ENCODE measurements around the gene DNASE2. TPM values are rescaled to one million over a fixed set of nuclear protein-coding genes. Genes with fewer than 3 reads are reported as not detected.
A peak's percentile ranks its signal among the peaks of the same experiment; 100 is the strongest.

The DNASE2 gene
- total RNA-seq = 26.5 and 27.2 TPM in 2 replicates

GRCh38 chr19:12881172-12881808 lies at the start of gene DNASE2:
Gene DNASE2, minus strand, starts transcription at chr19:12881449. Its CDS starts 74 bp downstream, at chr19:12881375.
- ChIA-PET CTCF (interaction anchor here (1.3 to 1.7 kb wide), 2 partner anchors 33 to 83 kb away, joined by 3 to 6 read pairs; no protein-coding TSS in a partner anchor), POLR2A (interaction anchor here (0.5 to 3.6 kb wide), 20 partner anchors 8 to 367 kb away, joined by 3 to 58 read pairs (median 5); partner anchors contain the start of genes CALR, FARSA, GADD45GIP1 and GCDH)
- Mint-ChIP-seq H3K36me3 (ENCODE audit: low read depth) (peaks cover 18% of the 10 kb centered on the region), H3K27ac (peak within 1 kb of the TSS; percentile 94), H3K4me1 (peaks cover 34% of the 10 kb centered on the region), H3K4me3 (peak within 1 kb of the TSS; percentile 92), H3K27me3 (no peaks in the 10 kb centered on the region), H3K9me3 (peaks cover 2% of the 10 kb centered on the region)
- ATAC-seq (ENCODE audit: low read depth) = peak; percentile 84
- TF ChIP-seq CTCF (IDR thresholded peaks at IDR 0.05) = no peak
- DNase-seq = peak; percentile 85
- intact Hi-C loops (cut with micrococcal nuclease) = loop anchor here (1.0 to 2.0 kb wide), 4 partner anchors 9 to 52 kb away; partner anchors contain the start of genes FARSA and SYCE2

GRCh38 chr19:12930002-12930645 lies 48.9 kb upstream of the DNASE2 start:
- Mint-ChIP-seq H3K27me3 (no peaks in the 10 kb centered on the region), H3K4me1 (peaks cover 24% of the 10 kb centered on the region), H3K4me3 (no peak overlapping the region), H3K27ac (no peak overlapping the region), H3K36me3 (ENCODE audit: low read depth) (peaks cover 53% of the 10 kb centered on the region), H3K9me3 (no peaks in the 10 kb centered on the region)
- ChIA-PET POLR2A (interaction anchor here (2.4 kb wide), 1 partner anchor 11 kb away, joined by 10 read pairs; the partner anchor contains the start of gene SYCE2), CTCF (interaction anchor here (1.2 kb wide), 1 partner anchor 35 kb away, joined by 5 read pairs; no protein-coding TSS in a partner anchor)
- no peak for TF ChIP-seq CTCF (IDR thresholded peaks at IDR 0.05)
- DNase-seq (no peak), ATAC-seq (ENCODE audit: low read depth) (no peak)
- intact Hi-C loops (cut with micrococcal nuclease) = no loop called here

GRCh38 chr19:12924621-12925310 lies 43.5 kb upstream of the DNASE2 start:
- Mint-ChIP-seq H3K27ac (no peak overlapping the region), H3K27me3 (no peaks in the 10 kb centered on the region), H3K36me3 (ENCODE audit: low read depth) (peaks cover 62% of the 10 kb centered on the region), H3K9me3 (no peaks in the 10 kb centered on the region), H3K4me3 (no peak overlapping the region), H3K4me1 (peaks cover 2% of the 10 kb centered on the region)
- POLR2A ChIA-PET = interaction anchor here (0.7 to 1.1 kb wide), 2 partner anchors 13 to 14 kb away, joined by 3 read pairs; no protein-coding TSS in a partner anchor
- CTCF ChIA-PET = no interaction called here
- ATAC-seq (ENCODE audit: low read depth) (no peak), DNase-seq (no peak)
- intact Hi-C loops (cut with micrococcal nuclease) = no loop called here
- TF ChIP-seq CTCF (IDR thresholded peaks at IDR 0.05) = no peak

GRCh38 chr19:12922959-12923358 lies 41.7 kb upstream of the DNASE2 start:
- Mint-ChIP-seq H3K27ac (no peak overlapping the region), H3K9me3 (no peaks in the 10 kb centered on the region), H3K4me1 (peaks cover 11% of the 10 kb centered on the region), H3K36me3 (ENCODE audit: low read depth) (peaks cover 48% of the 10 kb centered on the region), H3K4me3 (no peak overlapping the region), H3K27me3 (no peaks in the 10 kb centered on the region)
- intact Hi-C loops (cut with micrococcal nuclease) = no loop called here
- no peak for ATAC-seq (ENCODE audit: low read depth)
- DNase-seq = no peak
- CTCF ChIA-PET = no interaction called here
- POLR2A ChIA-PET = interaction anchor here (4.2 kb wide), 1 partner anchor 10 kb away, joined by 46 read pairs; the partner anchor contains the start of gene FARSA
- TF ChIP-seq CTCF (IDR thresholded peaks at IDR 0.05) = no peak
